HG03103 (cell line): Measurements from ENCODE around the gene NAPB.
A peak's percentile ranks its signal among the peaks of the same experiment; 100 is the strongest.

Experiments
- ATAC-seq: cut with Tn5 transposase; IDR thresholded peaks from one replicate; pipeline ENCODE4 v1.9.1; 2021; ENCODE audit warnings: low read depth; ENCODE audit not compliant: unreplicated experiment

The NAPB gene

GRCh38 chr20:23407781-23408464, 13.4 kb downstream of the NAPB start:
- ATAC-seq, result peak; percentile 70

GRCh38 chr20:23406880-23407279, 14.4 kb downstream of the NAPB start:
- ATAC-seq, result no peak

- ATAC-seq, result no peak
These were observed 17.1 kb downstream of the NAPB start for GRCh38 chr20:23404196-23404595.

- ATAC-seq, result no peak
These were observed 17.5 kb downstream of the NAPB start for GRCh38 chr20:23403751-23404150.

- no peak for ATAC-seq
These were observed 20.2 kb downstream of the NAPB start for GRCh38 chr20:23401051-23401450.

GRCh38 chr20:23399568-23400241, 21.6 kb downstream of the NAPB start:
- no peak for ATAC-seq

DNA sequence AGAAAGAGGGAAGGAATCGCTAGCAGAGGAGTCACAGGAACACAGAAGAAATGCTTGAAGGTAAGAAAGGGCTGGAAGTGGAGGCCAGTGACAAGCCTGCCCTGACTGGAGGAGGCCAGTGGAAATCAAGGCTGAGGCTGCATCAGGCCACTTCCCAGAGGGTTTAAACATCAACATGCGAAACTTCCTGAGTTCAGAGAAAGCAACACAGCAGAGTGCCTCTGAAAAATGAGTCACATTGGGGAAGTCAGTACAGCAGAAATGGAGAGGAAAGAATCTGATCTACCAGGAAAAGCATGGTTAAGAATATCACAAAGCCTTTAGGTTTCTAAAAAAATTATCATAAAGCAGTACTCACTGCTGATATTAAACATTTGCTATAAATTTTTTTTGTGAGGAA, 23.3 kb downstream of the NAPB start:
- ATAC-seq, result no peak

GRCh38 chr20:23396950-23397627, 24.2 kb downstream of the NAPB start:
- no peak for ATAC-seq

- ATAC-seq, result no peak
These were observed 27.1 kb downstream of the NAPB start for GRCh38 chr20:23393996-23394775.

DNA sequence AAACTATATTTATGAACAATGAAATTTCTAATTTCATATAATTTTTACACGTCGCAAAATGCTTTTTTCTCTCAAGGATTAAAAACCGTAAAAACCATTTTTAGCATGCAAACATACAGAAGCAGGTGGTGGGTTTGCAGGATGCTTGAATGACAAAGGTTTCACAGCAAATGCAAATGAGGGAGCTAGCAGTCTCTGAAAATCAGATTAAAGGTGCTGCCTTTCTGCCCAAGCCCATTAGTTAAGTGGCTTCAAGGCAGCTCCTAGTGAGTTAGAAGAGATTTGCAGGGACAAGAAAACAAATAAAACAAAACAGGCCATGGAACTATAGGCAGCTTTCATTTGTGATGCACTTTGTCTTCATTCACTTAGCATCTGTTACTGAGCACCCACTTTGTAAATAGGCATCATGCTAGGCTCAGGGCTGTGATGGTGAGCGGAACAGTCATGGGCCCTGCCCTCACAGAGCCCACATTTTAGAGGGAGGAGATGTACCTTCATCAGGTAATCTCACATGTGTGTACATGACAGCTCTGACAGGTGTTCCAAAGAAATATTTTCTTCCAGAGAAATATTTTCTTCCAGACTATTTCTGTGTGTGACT, 29.5 kb downstream of the NAPB start:
- ATAC-seq, result no peak

- ATAC-seq, result no peak
These were observed 31.1 kb downstream of the NAPB start for GRCh38 chr20:23390091-23390774.

- ATAC-seq, result no peak
These were observed 34.2 kb downstream of the NAPB start for GRCh38 chr20:23387118-23387443.

- no peak for ATAC-seq
These were observed 34.8 kb downstream of the NAPB start for GRCh38 chr20:23386304-23387117.

GRCh38 chr20:23381876-23382275, 39.4 kb downstream of the NAPB start:
- ATAC-seq, result no peak

DNA sequence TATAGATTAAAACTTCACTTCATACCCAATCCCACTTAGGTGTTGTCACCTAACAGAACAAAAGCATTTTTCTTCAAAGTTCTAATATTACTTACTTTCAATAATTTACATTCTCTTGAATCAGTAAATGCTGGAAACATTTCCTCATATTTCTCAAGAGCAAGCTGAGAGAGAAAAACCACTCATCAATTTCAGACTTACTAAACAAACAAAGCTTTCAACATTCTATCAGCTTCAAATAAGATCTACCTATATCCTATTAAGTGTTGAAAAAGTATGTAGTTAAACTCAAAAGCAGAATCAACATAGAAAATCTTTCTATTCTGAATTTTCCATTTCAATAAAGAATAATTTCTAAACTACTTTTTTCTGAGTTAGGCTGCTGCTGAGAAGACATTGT, 41.5 kb downstream of the NAPB start:
- no peak for ATAC-seq

DNA sequence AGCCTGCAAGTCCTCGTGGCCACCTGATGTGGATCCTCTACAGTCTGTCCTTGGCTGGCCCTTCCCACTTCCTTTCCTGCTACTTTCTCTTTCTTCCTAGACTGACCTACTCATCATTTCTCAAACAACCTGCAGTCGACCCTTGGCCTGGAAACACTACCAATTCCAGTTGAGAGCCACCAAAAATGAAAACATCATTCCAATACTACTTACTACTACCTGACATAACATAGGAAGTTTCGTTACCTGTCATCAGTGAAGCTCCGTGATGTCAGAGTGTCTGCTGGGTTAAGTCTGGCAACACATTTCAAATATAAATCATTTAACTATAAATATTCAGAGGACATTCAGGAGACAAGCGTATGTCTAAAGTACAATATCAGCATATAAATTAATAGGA, 45.5 kb downstream of the NAPB start:
- ATAC-seq, result no peak

GRCh38 chr20:23374441-23374840, 46.8 kb downstream of the NAPB start:
- ATAC-seq, result no peak

DNA sequence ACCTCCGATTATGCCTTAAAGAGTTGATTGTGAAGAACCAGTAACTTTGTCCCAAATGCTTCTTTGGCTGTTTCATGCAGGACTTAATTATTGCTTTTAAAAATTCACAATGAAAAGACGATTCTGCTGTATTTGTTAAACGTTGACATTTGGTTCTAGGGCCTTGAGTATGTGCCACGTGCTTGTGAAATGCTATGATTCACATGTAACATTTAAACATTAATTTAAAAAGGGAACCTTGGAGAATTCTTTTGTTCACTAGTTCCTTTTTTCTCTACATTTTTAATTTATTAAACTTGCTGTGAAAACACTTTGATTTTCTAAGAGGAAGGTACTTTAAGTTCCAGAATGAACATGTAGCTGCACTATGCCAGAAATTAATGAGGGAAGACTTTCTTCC, 49.8 kb downstream of the NAPB start:
- ATAC-seq, result no peak

DNA sequence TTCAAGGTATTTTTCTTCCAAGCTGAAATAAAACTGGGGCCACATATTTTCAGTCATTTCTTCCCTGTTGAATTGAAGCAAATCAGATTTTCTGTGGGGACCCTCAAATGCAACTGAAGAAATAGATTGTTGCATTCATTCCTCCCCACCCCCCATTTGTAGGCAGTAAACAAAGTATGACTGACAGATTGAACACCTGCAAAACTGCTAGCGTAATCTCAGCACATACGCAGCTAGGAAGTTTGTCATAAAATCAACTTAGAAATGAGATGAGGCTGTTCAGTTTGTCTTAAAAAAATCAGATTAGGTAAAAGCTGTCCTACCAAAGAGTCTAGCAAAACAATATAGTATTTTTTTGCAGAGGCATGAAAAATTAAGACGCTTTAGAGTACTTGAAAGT, 50.4 kb downstream of the NAPB start:
- ATAC-seq, result no peak
